Fibroblast of lung (primary cell): ENCODE results near the gene CDRT15.

Experiments used
- CTCF ChIP-seq, 2 donors: IDR thresholded peaks in 1 of 2; conservative IDR thresholded peaks in 1 of 2; 1 replicate in 1 of 2; 2 replicates in 1 of 2; pipeline ENCODE4 v1.5.1; 2011 to 2012; ENCODE audit warnings: low read length in 2 of 2, control low read depth in 1 of 2, inconsistent platforms in 1 of 2, low read depth in 1 of 2, mild to moderate bottlenecking in 1 of 2
- EZH2 ChIP-seq: IDR thresholded peaks from 2 replicates; pipeline ENCODE4 v1.5.1; 2012; ENCODE audit warnings: low read length, control low read depth, mild to moderate bottlenecking; ENCODE audit errors: missing control alignments

DNA sequence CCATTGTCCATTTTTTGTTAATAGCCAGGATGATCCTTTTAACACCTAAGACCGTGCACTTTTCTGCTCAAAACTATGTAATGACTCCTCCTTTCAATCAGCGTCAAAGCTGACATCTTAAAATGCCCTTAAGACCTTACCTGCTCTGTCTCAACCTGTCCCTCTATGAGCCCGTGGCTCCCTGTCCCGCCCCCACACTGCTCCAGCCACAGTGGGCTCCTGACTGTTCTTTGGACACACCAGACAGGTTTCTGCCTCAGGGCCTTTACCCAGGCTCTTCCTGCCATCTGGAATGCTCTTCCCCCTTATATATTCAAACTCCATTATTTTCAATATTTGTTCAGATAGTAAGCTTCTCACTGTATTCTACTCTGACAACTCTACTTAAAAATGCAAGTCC is 14.1 kb downstream of the CDRT15 start:
- no peak for TF ChIP-seq CTCF (conservative IDR thresholded peaks at IDR 0.05 in 1 of 2, IDR thresholded peaks at IDR 0.05 in 1 of 2; ENCODE audit: low read depth in 1 of 2, low read length in 2 of 2)
- no peak for TF ChIP-seq EZH2
